Posterior vena cava (tissue), 2 donors: ENCODE results near the gene PROX1. TPM values are rescaled to one million over a fixed set of nuclear protein-coding genes. Genes with fewer than 3 reads are reported as not detected.

Experiments
- DNase-seq: peaks from one replicate; pipeline ENCODE4 v3.0.0-alpha.2; 2020; ENCODE audit warnings: low spot score
- intact Hi-C, 2 donors: fragments of 100-400 bp; cut with DNase I; formaldehyde crosslinking; loops; one replicate each; pipeline versions ENCODE4 v1.14.1 to v1.14.2; 2022 to 2023
- long read RNA-seq, 2 donors: library from polyadenylated mRNA; unstranded; transcript quantifications; one replicate each; pipeline ENCODE4 v2.0.0, GENCODE V29; 2020 to 2021
- total RNA-seq, 2 donors: library from RNA; stranded (reverse); fragmentation: NEBNext Ultra II Directional; extraction: Animal tissue kit (Norgen Biotek cat#: 25700); gene quantifications; one replicate each; pipeline ENCODE4 v1.2.1, GENCODE V29; 2021
- donor health status: DM: yes; HTN: yes; CAD: no.
- donor health status: DM: yes; HTN: yes; CAD: no.

The PROX1 gene
- 10 to 100 TPM in 1 of 2 donors, 1 to 10 TPM in 1; 8.8 to 13.7 TPM for total RNA-seq
- long read RNA-seq, donor 1, result 0 reads
- long read RNA-seq, donor 2, partial matches to known transcripts, result 0 of 1 reads
- long read RNA-seq, donor 2, other reads (novel, unspliced or antisense), result 1 of 1 reads

- intact Hi-C loops, result no loop called here
- DNase-seq, result no peak
Observed at GRCh38 chr1:213987927-213988506, at the start of gene PROX1. Gene PROX1 (plus strand): TSS chr1:213987973. CDS start chr1:213996536, 8,563 bp downstream.

GRCh38 chr1:213938776-213939175 is 49.0 kb upstream of the PROX1 start:
- intact Hi-C loops, result no loop called here
- DNase-seq, result no peak

- intact Hi-C loops, result no loop called here
- no peak for DNase-seq
Observed at GRCh38 chr1:213939888-213940287, 47.9 kb upstream of the PROX1 start.

- intact Hi-C loops, result no loop called here
- no peak for DNase-seq
Observed at GRCh38 chr1:213940947-213941346, 46.8 kb upstream of the PROX1 start.

- DNase-seq, result no peak
- intact Hi-C loops, result no loop called here
Observed at GRCh38 chr1:213942061-213942460, 45.7 kb upstream of the PROX1 start.

- intact Hi-C loops, result no loop called here
- DNase-seq, result no peak
Observed at GRCh38 chr1:213947200-213947801, 40.5 kb upstream of the PROX1 start.

- intact Hi-C loops, result no loop called here
- no peak for DNase-seq
Observed at GRCh38 chr1:213951876-213952275, 35.9 kb upstream of the PROX1 start.

- DNase-seq, result no peak
- intact Hi-C loops, result loop anchor here in 1 of 2 donors (1.0 kb wide), 1 partner anchor 17 kb away; no protein-coding TSS in a partner anchor
Observed at GRCh38 chr1:213953806-213954205, 34.0 kb upstream of the PROX1 start.

- intact Hi-C loops, result no loop called here
- DNase-seq, result no peak
Observed at GRCh38 chr1:213956295-213956770, 31.4 kb upstream of the PROX1 start.

- DNase-seq, result no peak
- intact Hi-C loops, result no loop called here
Observed at GRCh38 chr1:213958346-213958745, 29.4 kb upstream of the PROX1 start.

- DNase-seq, result no peak
- intact Hi-C loops, result loop anchor here in 1 of 2 donors (1.0 kb wide), 1 partner anchor 26 kb away; no protein-coding TSS in a partner anchor
Observed at GRCh38 chr1:213960963-213961362, 26.8 kb upstream of the PROX1 start.

GRCh38 chr1:213962508-213962907 is 25.3 kb upstream of the PROX1 start:
- intact Hi-C loops, result no loop called here
- no peak for DNase-seq

- DNase-seq, result no peak
- intact Hi-C loops, result no loop called here
Observed at GRCh38 chr1:213966122-213966521, 21.7 kb upstream of the PROX1 start.

- intact Hi-C loops, result no loop called here
Observed at GRCh38 chr1:213968146-213968825, 19.5 kb upstream of the PROX1 start.

GRCh38 chr1:213969958-213970555 is 17.7 kb upstream of the PROX1 start:
- intact Hi-C loops, result no loop called here
- DNase-seq, result no peak

More at GRCh38 chr1:213968146-213968825, 19.5 kb upstream of the PROX1 start:
- no peak for DNase-seq

- no peak for DNase-seq
- intact Hi-C loops, result no loop called here
Observed at GRCh38 chr1:213972141-213972540, 15.6 kb upstream of the PROX1 start.

GRCh38 chr1:213973129-213973528 is 14.6 kb upstream of the PROX1 start:
- intact Hi-C loops, result no loop called here

GRCh38 chr1:213976665-213977485 is 10.9 kb upstream of the PROX1 start:
- DNase-seq, result no peak
- intact Hi-C loops, result no loop called here

More at GRCh38 chr1:213973129-213973528, 14.6 kb upstream of the PROX1 start:
- DNase-seq, result no peak

- no peak for DNase-seq
- intact Hi-C loops, result no loop called here
Observed at GRCh38 chr1:213977486-213977842, 10.3 kb upstream of the PROX1 start.
